Measurements from ENCODE around the gene HNRNPLL.
A peak's percentile ranks its signal among the peaks of the same experiment; 100 is the strongest.

HNRNPLL gene

GRCh38 chr2:38600242-38600891 lies 2.4 kb downstream of the HNRNPLL start:
- peaks cover 25% of the 10 kb centered on the region; the same call in 1 of the 2 replicates for H3K4me1 ChIP-seq (ENCODE audit: control insufficient read depth, insufficient read depth, low read length)
- H3K27ac ChIP-seq (ENCODE audit: extremely low read depth, low read depth, low read length), result peak overlapping the region; percentile 41; the same call in 1 of the 2 replicates
- CTCF ChIA-PET, result interaction anchor here (0.5 to 6.3 kb wide), 7 partner anchors 8 to 203 kb away, joined by 3 to 47 read pairs (median 3); no protein-coding TSS in a partner anchor
- peak overlapping the region; percentile 87 for H3K4me3 ChIP-seq (ENCODE audit: low read depth, low read length)
- H3K36me3 ChIP-seq (ENCODE audit: control insufficient read depth in 2 of 2, insufficient read depth in 1 of 2, low read length in 2 of 2), result no peaks in the 10 kb centered on the region
- no peaks in the 10 kb centered on the region for H3K9me3 ChIP-seq (ENCODE audit: control insufficient read depth, insufficient read depth, low read depth, low read length)
- POLR2A ChIA-PET, result interaction anchor here (0.7 to 3.9 kb wide), 2 partner anchors 87 to 150 kb away, joined by 4 to 71 read pairs; partner anchors contain the start of gene SRSF7
- TF ChIP-seq GLI2 (tag by site-specific recombination; IDR thresholded peaks at IDR 0.05; ENCODE audit: borderline replicate concordance, low read depth) (no peak), ZNF501 (tag by site-specific recombination; IDR thresholded peaks at IDR 0.05) (no peak), ZNF2 (tag by site-specific recombination; IDR thresholded peaks at IDR 0.05) (0 out of 2 replicates have a peak, but pooled peaks have one; percentile 49), KLF17 (tag by site-specific recombination; IDR thresholded peaks at IDR 0.05) (no peak), ZNF48 (tag by site-specific recombination; IDR thresholded peaks at IDR 0.05) (no peak), ZNF701 (tag by site-specific recombination; IDR thresholded peaks at IDR 0.05) (no peak), ZNF510 (tag by site-specific recombination; IDR thresholded peaks at IDR 0.05; ENCODE audit: insufficient replicate concordance) (no peak), ZBTB20 (tag by site-specific recombination; IDR thresholded peaks at IDR 0.05) (peak; percentile 66), FEZF1 (tag by site-specific recombination; IDR thresholded peaks at IDR 0.05) (no peak), GFI1B (tag by site-specific recombination; IDR thresholded peaks at IDR 0.05) (no peak), ZNF785 (tag by site-specific recombination; IDR thresholded peaks at IDR 0.05) (no peak), ZNF202 (tag by site-specific recombination; IDR thresholded peaks at IDR 0.05; ENCODE audit: borderline replicate concordance) (no peak), SP2 (tag by site-specific recombination; IDR thresholded peaks at IDR 0.05) (no peak), ZNF596 (tag by site-specific recombination; IDR thresholded peaks at IDR 0.05) (no peak), ZBTB1 (tag by site-specific recombination; IDR thresholded peaks at IDR 0.05) (no peak), KLF16 (tag by site-specific recombination; IDR thresholded peaks at IDR 0.05) (no peak), ZFP37 (tag by site-specific recombination; IDR thresholded peaks at IDR 0.05) (no peak), ZNF366 (tag by site-specific recombination; conservative IDR thresholded peaks at IDR 0.05) (no peak), ZBTB26 (tag by site-specific recombination; optimal IDR thresholded peaks at IDR 0.05) (no peak), ZNF19 (tag by site-specific recombination; IDR thresholded peaks at IDR 0.05; ENCODE audit: low read depth) (no peak)
- TF ChIP-seq, protein P1, sequence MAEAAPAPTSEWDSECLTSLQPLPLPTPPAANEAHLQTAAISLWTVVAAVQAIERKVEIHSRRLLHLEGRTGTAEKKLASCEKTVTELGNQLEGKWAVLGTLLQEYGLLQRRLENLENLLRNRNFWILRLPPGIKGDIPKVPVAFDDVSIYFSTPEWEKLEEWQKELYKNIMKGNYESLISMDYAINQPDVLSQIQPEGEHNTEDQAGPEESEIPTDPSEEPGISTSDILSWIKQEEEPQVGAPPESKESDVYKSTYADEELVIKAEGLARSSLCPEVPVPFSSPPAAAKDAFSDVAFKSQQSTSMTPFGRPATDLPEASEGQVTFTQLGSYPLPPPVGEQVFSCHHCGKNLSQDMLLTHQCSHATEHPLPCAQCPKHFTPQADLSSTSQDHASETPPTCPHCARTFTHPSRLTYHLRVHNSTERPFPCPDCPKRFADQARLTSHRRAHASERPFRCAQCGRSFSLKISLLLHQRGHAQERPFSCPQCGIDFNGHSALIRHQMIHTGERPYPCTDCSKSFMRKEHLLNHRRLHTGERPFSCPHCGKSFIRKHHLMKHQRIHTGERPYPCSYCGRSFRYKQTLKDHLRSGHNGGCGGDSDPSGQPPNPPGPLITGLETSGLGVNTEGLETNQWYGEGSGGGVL (tag by site-specific recombination; IDR thresholded peaks at IDR 0.05), result no peak
- TF ChIP-seq, protein P2, sequence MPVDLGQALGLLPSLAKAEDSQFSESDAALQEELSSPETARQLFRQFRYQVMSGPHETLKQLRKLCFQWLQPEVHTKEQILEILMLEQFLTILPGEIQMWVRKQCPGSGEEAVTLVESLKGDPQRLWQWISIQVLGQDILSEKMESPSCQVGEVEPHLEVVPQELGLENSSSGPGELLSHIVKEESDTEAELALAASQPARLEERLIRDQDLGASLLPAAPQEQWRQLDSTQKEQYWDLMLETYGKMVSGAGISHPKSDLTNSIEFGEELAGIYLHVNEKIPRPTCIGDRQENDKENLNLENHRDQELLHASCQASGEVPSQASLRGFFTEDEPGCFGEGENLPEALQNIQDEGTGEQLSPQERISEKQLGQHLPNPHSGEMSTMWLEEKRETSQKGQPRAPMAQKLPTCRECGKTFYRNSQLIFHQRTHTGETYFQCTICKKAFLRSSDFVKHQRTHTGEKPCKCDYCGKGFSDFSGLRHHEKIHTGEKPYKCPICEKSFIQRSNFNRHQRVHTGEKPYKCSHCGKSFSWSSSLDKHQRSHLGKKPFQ (tag by site-specific recombination; IDR thresholded peaks at IDR 0.05), result no peak
- TF ChIP-seq, protein P3, sequence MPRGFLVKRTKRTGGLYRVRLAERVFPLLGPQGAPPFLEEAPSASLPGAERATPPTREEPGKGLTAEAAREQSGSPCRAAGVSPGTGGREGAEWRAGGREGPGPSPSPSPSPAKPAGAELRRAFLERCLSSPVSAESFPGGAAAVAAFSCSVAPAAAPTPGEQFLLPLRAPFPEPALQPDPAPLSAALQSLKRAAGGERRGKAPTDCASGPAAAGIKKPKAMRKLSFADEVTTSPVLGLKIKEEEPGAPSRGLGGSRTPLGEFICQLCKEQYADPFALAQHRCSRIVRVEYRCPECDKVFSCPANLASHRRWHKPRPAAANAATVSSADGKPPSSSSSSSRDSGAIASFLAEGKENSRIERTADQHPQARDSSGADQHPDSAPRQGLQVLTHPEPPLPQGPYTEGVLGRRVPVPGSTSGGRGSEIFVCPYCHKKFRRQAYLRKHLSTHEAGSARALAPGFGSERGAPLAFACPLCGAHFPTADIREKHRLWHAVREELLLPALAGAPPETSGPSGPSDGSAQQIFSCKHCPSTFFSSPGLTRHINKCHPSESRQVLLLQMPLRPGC (tag by site-specific recombination; IDR thresholded peaks at IDR 0.05), result no peak
- TF ChIP-seq, protein P4, sequence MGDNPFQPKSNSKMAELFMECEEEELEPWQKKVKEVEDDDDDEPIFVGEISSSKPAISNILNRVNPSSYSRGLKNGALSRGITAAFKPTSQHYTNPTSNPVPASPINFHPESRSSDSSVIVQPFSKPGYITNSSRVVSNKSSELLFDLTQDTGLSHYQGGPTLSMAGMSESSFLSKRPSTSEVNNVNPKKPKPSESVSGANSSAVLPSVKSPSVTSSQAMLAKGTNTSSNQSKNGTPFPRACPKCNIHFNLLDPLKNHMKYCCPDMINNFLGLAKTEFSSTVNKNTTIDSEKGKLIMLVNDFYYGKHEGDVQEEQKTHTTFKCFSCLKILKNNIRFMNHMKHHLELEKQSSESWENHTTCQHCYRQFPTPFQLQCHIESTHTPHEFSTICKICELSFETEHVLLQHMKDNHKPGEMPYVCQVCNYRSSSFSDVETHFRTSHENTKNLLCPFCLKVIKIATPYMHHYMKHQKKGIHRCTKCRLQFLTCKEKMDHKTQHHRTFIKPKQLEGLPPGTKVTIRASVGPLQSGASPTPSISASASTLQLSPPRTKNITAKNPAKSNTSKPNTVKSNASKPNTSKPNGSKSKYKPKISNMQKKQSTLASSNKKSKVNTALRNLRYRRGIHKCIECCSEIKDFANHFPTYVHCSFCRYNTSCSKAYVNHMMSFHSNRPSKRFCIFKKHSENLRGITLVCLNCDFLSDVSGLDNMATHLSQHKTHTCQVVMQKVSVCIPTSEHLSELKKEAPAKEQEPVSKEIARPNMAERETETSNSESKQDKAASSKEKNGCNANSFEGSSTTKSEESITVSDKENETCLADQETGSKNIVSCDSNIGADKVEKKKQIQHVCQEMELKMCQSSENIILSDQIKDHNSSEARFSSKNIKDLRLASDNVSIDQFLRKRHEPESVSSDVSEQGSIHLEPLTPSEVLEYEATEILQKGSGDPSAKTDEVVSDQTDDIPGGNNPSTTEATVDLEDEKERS (tag by site-specific recombination; IDR thresholded peaks at IDR 0.05), result no peak
- TF ChIP-seq, protein P5, sequence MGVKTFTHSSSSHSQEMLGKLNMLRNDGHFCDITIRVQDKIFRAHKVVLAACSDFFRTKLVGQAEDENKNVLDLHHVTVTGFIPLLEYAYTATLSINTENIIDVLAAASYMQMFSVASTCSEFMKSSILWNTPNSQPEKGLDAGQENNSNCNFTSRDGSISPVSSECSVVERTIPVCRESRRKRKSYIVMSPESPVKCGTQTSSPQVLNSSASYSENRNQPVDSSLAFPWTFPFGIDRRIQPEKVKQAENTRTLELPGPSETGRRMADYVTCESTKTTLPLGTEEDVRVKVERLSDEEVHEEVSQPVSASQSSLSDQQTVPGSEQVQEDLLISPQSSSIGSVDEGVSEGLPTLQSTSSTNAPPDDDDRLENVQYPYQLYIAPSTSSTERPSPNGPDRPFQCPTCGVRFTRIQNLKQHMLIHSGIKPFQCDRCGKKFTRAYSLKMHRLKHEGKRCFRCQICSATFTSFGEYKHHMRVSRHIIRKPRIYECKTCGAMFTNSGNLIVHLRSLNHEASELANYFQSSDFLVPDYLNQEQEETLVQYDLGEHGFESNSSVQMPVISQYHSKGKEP (tag by site-specific recombination; IDR thresholded peaks at IDR 0.05), result no peak

Data from HEK293 (cell line).